IMR-90 (cell line): ENCODE data around the gene MRTO4. TPM values are rescaled to one million over a fixed set of nuclear protein-coding genes. Genes with fewer than 3 reads are reported as not detected.
"Not testable (repeated sequence)": the region's sequence is repeated elsewhere in the genome, so short reads cannot be mapped to it uniquely, and the experiment has no call there.

Source experiments
- ATAC-seq: fragments of 200-7000 bp; cut with Tn5 transposase; 2 replicates; pipeline ENCODE4 v1.9.1; 2020; ENCODE audit warnings: low read depth, mild to moderate bottlenecking, moderate library complexity
- BruUV-seq: library from RNA; stranded (reverse); fragments of 400-500 nt; replicated peaks from 2 replicates; lab custom pipeline; 2021; lab: Mats Ljungman, UMichigan
- CTCF ChIA-PET: fragments of 300-600 bp; formaldehyde crosslinking; extraction: SDS; loops from one replicate; lab custom pipeline; 2021; ENCODE audit warnings: antibody characterized with exemption; lab: Yijun Ruan, JAX
- POLR2A ChIA-PET: fragments of 300-600 bp; sonication (Branson Sonifier 250); formaldehyde crosslinking; loops from one replicate; lab custom pipeline; 2022; ENCODE audit warnings: antibody characterized with exemption; ENCODE audit not compliant: unreplicated experiment; lab: Charles Lee
- DNase-seq: peaks from one replicate; pipeline ENCODE4 v3.0.0; 2013
- H2AFZ ChIP-seq: replicated peaks from 2 replicates; pipeline ENCODE3; 2013; ENCODE audit warnings: low read length, mild to moderate bottlenecking; ENCODE audit not compliant: poor library complexity
- H2AK5ac ChIP-seq: 2 replicates; pipeline ENCODE4 v1.6.1; 2013; ENCODE audit warnings: low read depth, low read length, inconsistent platforms
- H2AK9ac ChIP-seq: replicated peaks from 2 replicates; pipeline ENCODE3; 2013; ENCODE audit warnings: mild to moderate bottlenecking, low read depth, low read length, moderate library complexity; ENCODE audit not compliant: poor library complexity
- H2BK120ac ChIP-seq: 2 replicates; pipeline ENCODE4 v1.6.1; 2013; ENCODE audit warnings: low read depth, low read length, inconsistent platforms
- H2BK15ac ChIP-seq: 3 replicates; pipeline ENCODE4 v1.6.1; 2013; ENCODE audit warnings: low read depth, low read length, inconsistent platforms
- H2BK20ac ChIP-seq: 2 replicates; pipeline ENCODE4 v1.6.1; 2013; ENCODE audit warnings: low read depth, mild to moderate bottlenecking, inconsistent platforms, low read length, moderate library complexity
- H2BK5ac ChIP-seq: 2 replicates; pipeline ENCODE4 v1.6.1; 2013; ENCODE audit warnings: mild to moderate bottlenecking, low read depth, low read length, inconsistent platforms; ENCODE audit not compliant: poor library complexity, severe bottlenecking
- H3K14ac ChIP-seq: replicated peaks from 2 replicates; pipeline ENCODE4 v1.6.1; 2013; ENCODE audit warnings: low read depth, low read length, inconsistent platforms
- H3K18ac ChIP-seq: 2 replicates; pipeline ENCODE4 v1.6.1; 2013; ENCODE audit warnings: low read depth, low read length, control low read depth
- H3K23ac ChIP-seq: 2 replicates; pipeline ENCODE4 v1.6.1; 2013; ENCODE audit warnings: low read depth, low read length, inconsistent platforms
- H3K27ac ChIP-seq: 2 replicates; pipeline ENCODE4 v1.5.1; 2013; ENCODE audit warnings: mild to moderate bottlenecking, control low read depth, low read length; ENCODE audit not compliant: insufficient read depth
- H3K27me3 ChIP-seq: 2 replicates; pipeline ENCODE4 v1.6.1; 2013; ENCODE audit warnings: low read length; ENCODE audit not compliant: control insufficient read depth, insufficient read depth
- H3K36me3 ChIP-seq: 2 replicates; pipeline ENCODE4 v1.6.1; 2013; ENCODE audit warnings: low read length, mixed read lengths; ENCODE audit not compliant: control insufficient read depth, insufficient read depth
- H3K4ac ChIP-seq: 2 replicates; pipeline ENCODE4 v1.6.1; 2013; ENCODE audit warnings: low read depth, low read length, inconsistent platforms
- H3K4me1 ChIP-seq: 2 replicates; pipeline ENCODE4 v1.6.1; 2013; ENCODE audit warnings: low read length, mixed read lengths; ENCODE audit not compliant: control insufficient read depth, insufficient read depth
- H3K4me2 ChIP-seq: 2 replicates; pipeline ENCODE4 v1.6.1; 2013; ENCODE audit warnings: low read depth, mild to moderate bottlenecking, control low read depth, low read length, moderate library complexity
- H3K4me3 ChIP-seq: 2 replicates; pipeline ENCODE4 v1.5.1; 2013; ENCODE audit warnings: low read depth, mild to moderate bottlenecking, control low read depth, low read length, moderate library complexity; ENCODE audit not compliant: insufficient read depth
- H3K56ac ChIP-seq: 2 replicates; pipeline ENCODE4 v1.6.1; 2013; ENCODE audit warnings: low read length, inconsistent platforms; ENCODE audit not compliant: insufficient read depth; ENCODE audit errors: extremely low read depth
- H3K79me1 ChIP-seq, 2 experiments: 2 replicates each; pipeline ENCODE4 v1.6.1; 2013; ENCODE audit warnings: low read length in 2 of 2, inconsistent platforms in 1 of 2, low read depth in 1 of 2
- H3K9ac ChIP-seq: 2 replicates; pipeline ENCODE4 v1.6.1; 2013; ENCODE audit warnings: low read depth, low read length, control low read depth
- H3K9me1 ChIP-seq: 2 replicates; pipeline ENCODE4 v1.6.1; 2013; ENCODE audit warnings: low read length, inconsistent platforms; ENCODE audit not compliant: insufficient read depth
- H3K9me3 ChIP-seq: 2 replicates; pipeline ENCODE4 v1.6.1; 2013; ENCODE audit warnings: low read length; ENCODE audit not compliant: control insufficient read depth, insufficient read depth
- H4K20me1 ChIP-seq: 2 replicates; pipeline ENCODE4 v1.6.1; 2013; ENCODE audit warnings: low read length, inconsistent platforms; ENCODE audit not compliant: insufficient read depth
- H4K5ac ChIP-seq: 2 replicates; pipeline ENCODE4 v1.6.1; 2013; ENCODE audit warnings: mild to moderate bottlenecking, low read depth, low read length, control low read depth
- H4K8ac ChIP-seq, 2 experiments: 2 replicates each; pipeline ENCODE4 v1.6.1; 2013; ENCODE audit warnings: low read depth in 2 of 2, low read length in 2 of 2, control low read depth in 1 of 2, inconsistent platforms in 1 of 2
- H4K91ac ChIP-seq: 2 replicates; pipeline ENCODE4 v1.6.1; 2013; ENCODE audit warnings: low read depth, low read length, inconsistent platforms; ENCODE audit not compliant: insufficient read depth
- CEBPB ChIP-seq: IDR thresholded peaks from 2 replicates; pipeline ENCODE4 v1.6.1; 2012; ENCODE audit warnings: low read depth, low read length, improper control_type of control experiment
- MXI1 ChIP-seq: IDR thresholded peaks from 2 replicates; pipeline ENCODE4 v1.6.1; 2012; ENCODE audit warnings: low read depth, mild to moderate bottlenecking, low read length, moderate library complexity, borderline replicate concordance
- WGBS, 2 experiments: methylation state at CpG; one replicate each; pipeline versions ENCODE4 v1.1.5 to v1.1.7; 2013; ENCODE audit warnings: missing lambda C conversion rate in 2 of 2; ENCODE audit not compliant: insufficient read length in 1 of 2; ENCODE audit errors: extremely low coverage in 2 of 2; 5-methylcytosine and 5-hydroxymethylcytosine counted together
- dilution Hi-C: fragments of 300-500 bp; cut with HindIII; formaldehyde crosslinking; loops from one replicate; pipeline ENCODE4 v1.14.3; 2018; ENCODE audit warnings: low sequenced_read_pairs; ENCODE audit not compliant: unreplicated experiment
- in situ Hi-C: fragments of 300-500 bp; cut with MboI; formaldehyde crosslinking; loops from 3 replicates; pipeline ENCODE4 v1.14.3; 2019; ENCODE audit warnings: low sequenced_read_pairs, inconsistent platforms, mixed read lengths
- intact Hi-C: fragments of 100-400 bp; cut with micrococcal nuclease; formaldehyde crosslinking; loops from 2 replicates; pipeline ENCODE4 v1.10.0; 2022
- polyA plus RNA-seq, 3 experiments: library from polyadenylated mRNA; depleted of rRNA; stranded (reverse); fragments of >200 nt; gene quantifications; 2 replicates each; pipeline ENCODE4 v1.2.3, GENCODE V29; 2012; ENCODE audit warnings: low replicate concordance in 1 of 3
- total RNA-seq: library from RNA; depleted of rRNA; stranded (reverse); fragments of >200 nt; gene quantifications from 2 replicates; pipeline ENCODE4 v1.2.3, GENCODE V29; 2012

The MRTO4 gene
- total and polyA plus RNA-seq, 2 of the 4 experiments (the other 2 are of a cell fraction) = 48.0 to 58.1 TPM

- H4K20me1 ChIP-seq = no peaks in the 10 kb centered on the region
- H2BK120ac ChIP-seq = no peak overlapping the region
- ChIA-PET CTCF (no interaction called here), POLR2A (no interaction called here)
- DNase-seq (no peak), ATAC-seq (no peak)
- no peak overlapping the region for H3K27ac ChIP-seq
- peaks cover 5% of the 10 kb centered on the region for H3K9me3 ChIP-seq
- WGBS, 2 experiments = 82% methylated on average over 2 of the region's 2 CpGs; no CpG with 5 or more reads in 1 of the 2 experiments
- H3K9ac ChIP-seq = no peak overlapping the region
- H3K56ac ChIP-seq = no peak overlapping the region
- no peak overlapping the region for H4K5ac ChIP-seq
- dilution Hi-C loops = no loop called here
- H3K9me1 ChIP-seq = no peaks in the 10 kb centered on the region
- no peak overlapping the region for H3K4ac ChIP-seq
- H2AK9ac ChIP-seq = no peak overlapping the region
- no peaks in the 10 kb centered on the region for H3K79me1 ChIP-seq
- H3K18ac ChIP-seq = no peak overlapping the region
- intact Hi-C loops = no loop called here
- H3K27me3 ChIP-seq = no peaks in the 10 kb centered on the region
- H2AK5ac ChIP-seq = no peak overlapping the region
- H4K91ac ChIP-seq = no peak overlapping the region
- H3K36me3 ChIP-seq = peaks cover 27% of the 10 kb centered on the region
- no peak for TF ChIP-seq CEBPB
- no peak for TF ChIP-seq MXI1
- no peak overlapping the region for H2BK15ac ChIP-seq
- no peak overlapping the region for H3K4me3 ChIP-seq
- H4K8ac ChIP-seq = no peak overlapping the region
- no peaks in the 10 kb centered on the region for H3K4me1 ChIP-seq
- H3K14ac ChIP-seq = no peak overlapping the region
- H2BK20ac ChIP-seq = no peak overlapping the region
- in situ Hi-C loops = no loop called here
- no peak overlapping the region for H3K23ac ChIP-seq
- H2AFZ ChIP-seq = no peak overlapping the region
- BruUV-seq = no TSS peak
- no peak overlapping the region for H2BK5ac ChIP-seq
- H3K4me2 ChIP-seq = no peak overlapping the region
Observed at GRCh38 chr1:19300211-19300610, 48.6 kb downstream of the MRTO4 start.

- H3K14ac ChIP-seq, H2AK9ac ChIP-seq, H2BK20ac ChIP-seq, H4K91ac ChIP-seq, H2AFZ ChIP-seq, H3K56ac ChIP-seq, H3K23ac ChIP-seq, H3K18ac ChIP-seq, H3K9ac ChIP-seq, ATAC-seq, H3K27me3 ChIP-seq, H2AK5ac ChIP-seq, dilution Hi-C loops, H2BK120ac ChIP-seq, intact Hi-C loops, H2BK15ac ChIP-seq, H4K5ac ChIP-seq, H3K27ac ChIP-seq, H3K79me1 ChIP-seq, H3K4me1 ChIP-seq, H4K8ac ChIP-seq, H2BK5ac ChIP-seq, in situ Hi-C loops, H3K9me1 ChIP-seq, H3K4me3 ChIP-seq, H3K4me2 ChIP-seq, H4K20me1 ChIP-seq, H3K9me3 ChIP-seq, H3K4ac ChIP-seq, DNase-seq, BruUV-seq, POLR2A ChIA-PET: not testable (repeated sequence)
- no CpG with 5 or more reads among the region's 10 CpGs for WGBS, 2 experiments
- CTCF ChIA-PET = interaction anchor here (0.6 kb wide), 2 partner anchors 52 to 280 kb away, joined by 3 to 5 read pairs; partner anchors contain the start of gene MRTO4
- H3K36me3 ChIP-seq = peaks cover 52% of the 10 kb centered on the region
Observed at GRCh38 chr1:19304081-19304480, 52.5 kb downstream of the MRTO4 start.
